Spleen (tissue), 11 donors: ENCODE data around the gene ZDHHC11B. TPM values are rescaled to one million over a fixed set of nuclear protein-coding genes. Genes with fewer than 3 reads are reported as not detected.
"Not testable (repeated sequence)": the region's sequence is repeated elsewhere in the genome, so short reads cannot be mapped to it uniquely, and the experiment has no call there.

Source experiments
- DNase-seq: peaks from one replicate; pipeline ENCODE4 v3.0.0-alpha.2; 2020
- H3K27ac ChIP-seq, 8 donors: fragments of 200-600 bp; sonication (generic) in 7 of 8; 1 replicate in 4 of 8; 2 replicates in 4 of 8; pipeline versions ENCODE4 v1.5.0 to v1.8.0; 2016 to 2021; ENCODE audit warnings: inconsistent platforms in 4 of 8, mild to moderate bottlenecking in 4 of 8, moderate library complexity in 1 of 8
- H3K27me3 ChIP-seq, 7 donors: fragments of 200-600 bp; sonication (generic) in 6 of 7; replicated peaks in 1 of 7; 1 replicate in 4 of 7; 2 replicates in 3 of 7; pipeline versions ENCODE4 v1.5.0 to v1.8.0; 2016 to 2021; ENCODE audit warnings: inconsistent platforms in 3 of 7, mild to moderate bottlenecking in 1 of 7
- H3K36me3 ChIP-seq, 6 donors: fragments of 200-600 bp; sonication (generic) in 5 of 6; 1 replicate in 4 of 6; 2 replicates in 2 of 6; pipeline versions ENCODE4 v1.5.0 to v1.8.0; 2016 to 2021; ENCODE audit warnings: inconsistent platforms in 2 of 6
- H3K4me1 ChIP-seq, 6 donors: fragments of 200-600 bp; sonication (generic) in 5 of 6; 1 replicate in 3 of 6; 2 replicates in 3 of 6; pipeline versions ENCODE4 v1.5.0 to v1.8.0; 2016 to 2021; ENCODE audit warnings: inconsistent platforms in 3 of 6
- H3K4me3 ChIP-seq, 8 donors: fragments of 200-600 bp; sonication (generic) in 7 of 8; 1 replicate in 4 of 8; 2 replicates in 4 of 8; pipeline versions ENCODE4 v1.5.0 to v1.8.0; 2016 to 2021; ENCODE audit warnings: inconsistent platforms in 4 of 8, mild to moderate bottlenecking in 4 of 8, moderate library complexity in 2 of 8
- H3K9me3 ChIP-seq, 8 donors: fragments of 200-600 bp; sonication (generic) in 7 of 8; 1 replicate in 4 of 8; 2 replicates in 4 of 8; pipeline versions ENCODE4 v1.5.0 to v1.8.0; 2016 to 2021; ENCODE audit warnings: inconsistent platforms in 4 of 8
- POLR2A ChIP-seq, 3 donors: fragments of 450-650 bp; IDR thresholded peaks; one replicate each; pipeline ENCODE4 v1.5.1; 2017; ENCODE audit warnings: antibody characterized with exemption in 3 of 3, mild to moderate bottlenecking in 1 of 3
- POLR2AphosphoS5 ChIP-seq, 3 donors: sonication (generic); formaldehyde crosslinking; IDR thresholded peaks; one replicate each; pipeline ENCODE4 v1.5.1; 2017; ENCODE audit warnings: antibody characterized with exemption in 3 of 3
- WGBS, 5 donors: extraction: QIAGEN DNeasy Blood & Tissue Kit in 3 of 5; methylation state at CpG; one replicate each; pipeline versions ENCODE4 v1.1.5 to v1.1.7; 2013 to 2018; 5-methylcytosine and 5-hydroxymethylcytosine counted together
- intact Hi-C: fragments of 100-400 bp; cut with DNase I; formaldehyde crosslinking; loops from one replicate; pipeline ENCODE4 v1.15.0; 2023; ENCODE audit warnings: low total_unique reads
- polyA plus RNA-seq, 3 donors: library from polyadenylated mRNA; stranded (reverse); fragments of 200-250 nt; gene quantifications; one replicate each; pipeline ENCODE4 v1.2.1, GENCODE V29; 2013
- total RNA-seq, 7 donors: library from RNA; depleted of rRNA in 3 of 7; stranded (reverse); fragments of >200 nt in 3 of 7; fragmentation: NEBNext Ultra II Directional in 4 of 7; extraction: Animal tissue kit (Norgen Biotek cat#: 25700) in 4 of 7; gene quantifications; one replicate each; pipeline versions ENCODE4 v1.1.0 to v1.2.1, GENCODE V29; 2016 to 2021
- TF ChIP-seq, protein P1 (sequence below), 11 experiments: fragments of 200-600 bp in 7 of 11; fragments of 450-650 bp in 4 of 11; sonication (generic) in 4 of 11; IDR thresholded peaks in 8 of 11; conservative IDR thresholded peaks in 3 of 11; 1 replicate in 7 of 11; 2 replicates in 4 of 11; pipeline versions ENCODE4 v1.4.0 to v1.8.0; 2016 to 2021; ENCODE audit warnings: antibody characterized with exemption in 11 of 11, inconsistent platforms in 4 of 11, mild to moderate bottlenecking in 1 of 11
- donor health status: healthy with polysubstance abuse.
- donor health status: DM: no; HTN: no; CAD: no; lungs with moderate emphysema.
- donor health status: DM: no; HTN: no; CAD: no.
- donor health status: Bipolar disorder and iron deficiency.
- donor health status: healthy.
- donor health status: DM: no; HTN: no; CAD: no.
- donor health status: DM: yes; HTN: yes; CAD: no.

The ZDHHC11B gene
- total and polyA plus RNA-seq, 10 donors, result 0.97 to 74.3 (median 4.7) TPM

DNA sequence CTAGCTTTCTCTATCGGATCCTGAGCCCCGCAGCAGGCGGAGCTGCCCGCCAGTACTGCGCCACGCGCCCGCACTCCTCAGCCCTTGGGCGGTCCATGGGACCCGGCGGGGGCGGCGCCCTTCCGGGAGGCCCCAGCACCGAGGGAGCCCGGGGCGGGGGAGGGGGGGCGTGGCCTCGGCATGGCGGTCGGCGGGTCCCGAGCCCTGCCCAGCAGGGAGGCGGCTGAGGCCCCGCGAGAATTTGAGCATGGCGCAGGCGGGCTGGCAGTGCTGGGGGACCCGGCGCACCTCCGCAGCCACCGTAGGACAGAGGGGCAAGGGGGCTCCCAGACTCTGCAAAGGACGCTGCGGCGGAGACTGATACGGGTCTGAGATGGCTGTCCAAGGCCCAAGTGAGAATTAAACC is 6.8 kb downstream of the ZDHHC11B start:
- H3K9me3 ChIP-seq, result no peaks in the 10 kb centered on the region
- TF ChIP-seq, protein P1, sequence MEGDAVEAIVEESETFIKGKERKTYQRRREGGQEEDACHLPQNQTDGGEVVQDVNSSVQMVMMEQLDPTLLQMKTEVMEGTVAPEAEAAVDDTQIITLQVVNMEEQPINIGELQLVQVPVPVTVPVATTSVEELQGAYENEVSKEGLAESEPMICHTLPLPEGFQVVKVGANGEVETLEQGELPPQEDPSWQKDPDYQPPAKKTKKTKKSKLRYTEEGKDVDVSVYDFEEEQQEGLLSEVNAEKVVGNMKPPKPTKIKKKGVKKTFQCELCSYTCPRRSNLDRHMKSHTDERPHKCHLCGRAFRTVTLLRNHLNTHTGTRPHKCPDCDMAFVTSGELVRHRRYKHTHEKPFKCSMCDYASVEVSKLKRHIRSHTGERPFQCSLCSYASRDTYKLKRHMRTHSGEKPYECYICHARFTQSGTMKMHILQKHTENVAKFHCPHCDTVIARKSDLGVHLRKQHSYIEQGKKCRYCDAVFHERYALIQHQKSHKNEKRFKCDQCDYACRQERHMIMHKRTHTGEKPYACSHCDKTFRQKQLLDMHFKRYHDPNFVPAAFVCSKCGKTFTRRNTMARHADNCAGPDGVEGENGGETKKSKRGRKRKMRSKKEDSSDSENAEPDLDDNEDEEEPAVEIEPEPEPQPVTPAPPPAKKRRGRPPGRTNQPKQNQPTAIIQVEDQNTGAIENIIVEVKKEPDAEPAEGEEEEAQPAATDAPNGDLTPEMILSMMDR (IDR thresholded peaks at IDR 0.05 in 8 of 11, conservative IDR thresholded peaks at IDR 0.05 in 3 of 11), result no peak
- TF ChIP-seq POLR2A (IDR thresholded peaks at IDR 0.05) (no peak), POLR2AphosphoS5 (IDR thresholded peaks at IDR 0.05) (no peak)
- peak; percentile 66 for DNase-seq
- no peaks in the 10 kb centered on the region for H3K36me3 ChIP-seq
- no peak overlapping the region for H3K4me3 ChIP-seq
- intact Hi-C loops, result no loop called here
- WGBS, 5 donors, result 85 to 97% (median 90%) methylated on average over 14 to 36 of the region's 36 CpGs
- peaks cover 0 to 3% (median 0%) of the 10 kb centered on the region in 7 donors for H3K27me3 ChIP-seq
- H3K4me1 ChIP-seq, result no peaks in the 10 kb centered on the region
- no peak overlapping the region for H3K27ac ChIP-seq

DNA sequence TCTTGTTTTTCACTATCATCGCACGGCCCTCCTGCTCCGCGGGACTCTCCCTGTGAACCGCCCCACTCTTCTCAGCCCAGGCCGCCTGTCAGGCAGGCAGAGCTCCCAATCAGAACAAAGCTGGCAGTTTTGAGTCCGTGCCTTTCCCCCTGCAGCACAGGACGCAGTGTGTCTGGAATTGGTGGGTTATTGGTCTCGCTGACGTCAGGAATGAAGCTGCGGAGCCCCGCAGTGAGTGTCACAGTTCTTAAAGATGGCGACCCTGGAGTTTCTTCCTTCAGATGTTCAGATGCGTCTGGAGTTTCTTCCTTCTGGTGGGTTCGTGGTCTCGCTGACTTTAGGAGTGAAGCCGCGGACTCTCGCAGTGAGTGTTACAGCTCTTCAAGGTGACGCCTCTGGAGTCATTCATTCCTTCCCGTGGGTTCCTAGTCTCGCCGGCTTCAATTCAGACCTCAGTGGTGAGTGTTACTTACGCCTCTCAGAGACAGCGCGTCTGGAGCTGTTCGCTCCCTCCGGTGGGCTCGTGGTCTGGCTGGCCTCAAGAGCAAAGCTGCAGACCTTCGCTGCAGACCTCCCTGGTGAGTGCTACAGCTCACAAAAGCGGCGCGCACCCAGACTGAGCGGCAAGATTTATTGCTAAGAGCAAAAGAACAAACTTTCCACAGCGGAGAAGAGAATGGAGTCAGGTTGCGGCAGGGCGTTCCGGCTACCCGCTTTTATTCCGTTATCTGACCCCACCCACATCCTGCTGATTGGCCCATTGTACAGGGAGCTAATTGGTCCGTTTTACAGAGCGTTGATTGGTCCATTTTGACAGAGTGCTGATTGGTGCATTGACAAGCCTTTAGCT is 7.4 kb downstream of the ZDHHC11B start:
- whole genome bisulfite sequencing, 5 donors, result 85 to 92% (median 88%) methylated on average over 42 of the region's 42 CpGs
- Histone ChIP-seq H3K27me3 (peaks cover 0 to 3% (median 0%) of the 10 kb centered on the region in 7 donors), H3K27ac (no peak overlapping the region), H3K9me3 (no peaks in the 10 kb centered on the region), H3K4me1 (no peaks in the 10 kb centered on the region), H3K4me3 (no peak overlapping the region), H3K36me3 (no peaks in the 10 kb centered on the region)
- intact Hi-C loops, result no loop called here
- peak; percentile 51 for DNase-seq
- TF ChIP-seq POLR2A (IDR thresholded peaks at IDR 0.05), result no peak
- no peak for TF ChIP-seq POLR2AphosphoS5 (IDR thresholded peaks at IDR 0.05)
- TF ChIP-seq, protein P1 (IDR thresholded peaks at IDR 0.05 in 8 of 11, conservative IDR thresholded peaks at IDR 0.05 in 3 of 11), result no peak

DNA sequence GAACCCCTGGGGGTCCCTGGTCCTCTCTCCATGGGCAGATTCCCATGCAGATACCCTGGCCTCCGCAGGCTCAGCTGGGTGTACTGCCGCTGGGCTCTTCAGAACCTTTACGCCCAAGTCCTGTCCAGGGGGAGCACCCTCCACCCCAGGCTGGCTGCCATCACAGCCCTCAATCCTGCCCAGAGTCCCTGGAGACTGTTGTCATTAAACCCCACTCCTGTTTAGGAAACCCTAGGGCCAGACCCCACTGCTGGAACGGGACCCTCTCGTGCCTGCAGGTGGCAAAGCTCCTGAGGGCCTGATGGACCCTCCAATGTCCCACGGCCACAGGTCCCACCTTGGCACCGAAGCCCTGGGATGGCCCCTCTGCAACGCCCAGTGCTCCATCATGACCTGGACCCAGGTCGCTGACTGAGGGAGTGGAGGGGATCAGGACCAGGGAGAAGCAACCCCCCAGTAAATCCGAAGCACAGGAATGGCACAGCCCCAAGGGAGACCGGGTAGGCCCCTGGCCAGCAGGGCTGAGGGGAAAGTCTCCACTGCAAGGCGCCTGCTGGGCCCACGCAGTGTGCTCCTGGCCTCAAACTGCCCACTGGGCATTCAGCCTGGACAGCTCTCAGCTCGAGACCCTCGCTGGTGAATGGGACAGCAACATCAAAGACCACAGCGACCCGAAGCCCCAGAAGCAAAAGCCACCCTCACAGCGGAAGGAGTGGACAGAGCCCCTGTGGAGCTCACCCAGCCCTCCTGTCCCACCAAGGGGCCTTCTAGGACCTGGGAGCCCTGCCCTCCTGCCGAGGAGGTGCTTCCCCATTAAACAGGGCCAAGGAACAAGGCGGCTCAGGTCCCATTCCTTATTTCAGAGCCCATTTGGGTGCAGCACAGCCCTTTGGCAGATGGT is 8.3 kb downstream of the ZDHHC11B start:
- intact Hi-C loops, result no loop called here
- Histone ChIP-seq H3K27ac (no peak overlapping the region), H3K4me3 (no peak overlapping the region), H3K4me1 (no peaks in the 10 kb centered on the region), H3K27me3 (peaks cover 0 to 3% (median 0%) of the 10 kb centered on the region in 7 donors), H3K9me3 (no peaks in the 10 kb centered on the region), H3K36me3 (no peaks in the 10 kb centered on the region)
- peak; percentile 57 for DNase-seq
- TF ChIP-seq, protein P1 (IDR thresholded peaks at IDR 0.05 in 8 of 11, conservative IDR thresholded peaks at IDR 0.05 in 3 of 11), result no peak
- TF ChIP-seq POLR2AphosphoS5 (IDR thresholded peaks at IDR 0.05), result no peak
- no peak for TF ChIP-seq POLR2A (IDR thresholded peaks at IDR 0.05)
- 84 to 92% (median 88%) methylated on average over 17 to 20 of the region's 20 CpGs for WGBS, 5 donors

DNA sequence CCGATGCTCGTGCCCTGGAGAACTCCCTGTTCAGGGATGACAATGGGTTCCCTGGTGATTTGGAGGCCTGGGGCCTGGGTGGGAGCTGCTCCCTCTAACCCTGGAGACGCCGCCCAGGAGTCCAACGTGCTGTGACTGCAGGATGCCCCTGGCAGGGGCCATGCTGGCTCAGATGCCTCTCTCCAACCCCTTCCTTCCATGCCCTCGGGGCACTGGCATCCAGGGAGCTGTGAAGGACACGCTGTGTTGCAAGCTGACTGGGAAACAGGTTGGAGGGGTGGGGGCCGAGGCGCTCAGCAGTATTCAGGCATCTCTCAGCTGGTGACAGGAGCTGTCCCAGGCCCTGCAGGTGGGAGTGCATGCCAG is 9.0 kb downstream of the ZDHHC11B start:
- H3K27ac ChIP-seq, intact Hi-C loops, H3K27me3 ChIP-seq, H3K4me3 ChIP-seq, H3K4me1 ChIP-seq, H3K36me3 ChIP-seq, H3K9me3 ChIP-seq: not testable (repeated sequence)
- peak; percentile 71 for DNase-seq
- 73 to 88% (median 84%) methylated on average over 5 to 9 of the region's 9 CpGs; no CpG with 5 or more reads in 1 of the 5 donors for WGBS, 5 donors

DNA sequence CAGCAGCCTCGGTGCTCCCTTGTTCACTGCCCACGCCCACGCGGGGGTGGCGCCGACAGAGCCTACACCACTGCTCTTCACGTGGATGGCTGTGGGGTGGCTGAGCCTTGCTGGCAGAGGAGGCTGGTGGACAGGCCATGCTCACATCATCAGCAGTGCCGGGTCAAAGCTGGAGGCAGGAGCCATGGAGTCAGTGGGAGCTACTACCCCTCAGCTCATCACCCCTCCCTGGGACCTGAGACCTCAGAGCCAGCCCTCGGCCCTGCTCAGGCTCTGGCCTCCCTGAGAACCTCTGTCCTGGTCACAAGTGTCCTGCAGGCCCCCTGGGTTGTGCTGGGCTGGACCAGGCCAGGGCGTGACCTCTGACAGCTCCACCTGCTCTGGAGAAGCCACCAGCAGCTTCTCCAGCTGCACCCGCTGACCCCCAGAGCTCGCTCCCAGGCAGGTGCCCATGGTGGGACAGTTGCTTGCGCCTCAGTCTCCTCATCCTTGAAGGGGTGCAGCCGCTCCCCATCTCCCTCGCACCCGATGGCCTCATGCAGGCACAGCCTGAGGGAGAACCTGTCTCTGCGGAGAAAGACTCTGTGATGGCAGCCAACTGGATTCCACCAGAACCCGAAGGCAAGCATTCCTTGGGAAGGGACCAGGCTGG is 9.5 kb downstream of the ZDHHC11B start:
- H3K4me3 ChIP-seq, H3K4me1 ChIP-seq, H3K27me3 ChIP-seq, H3K27ac ChIP-seq, intact Hi-C loops, H3K9me3 ChIP-seq, H3K36me3 ChIP-seq: not testable (repeated sequence)
- peak; percentile 68 for DNase-seq
- 76 to 97% (median 89%) methylated on average over 5 to 18 of the region's 18 CpGs for WGBS, 5 donors

DNA sequence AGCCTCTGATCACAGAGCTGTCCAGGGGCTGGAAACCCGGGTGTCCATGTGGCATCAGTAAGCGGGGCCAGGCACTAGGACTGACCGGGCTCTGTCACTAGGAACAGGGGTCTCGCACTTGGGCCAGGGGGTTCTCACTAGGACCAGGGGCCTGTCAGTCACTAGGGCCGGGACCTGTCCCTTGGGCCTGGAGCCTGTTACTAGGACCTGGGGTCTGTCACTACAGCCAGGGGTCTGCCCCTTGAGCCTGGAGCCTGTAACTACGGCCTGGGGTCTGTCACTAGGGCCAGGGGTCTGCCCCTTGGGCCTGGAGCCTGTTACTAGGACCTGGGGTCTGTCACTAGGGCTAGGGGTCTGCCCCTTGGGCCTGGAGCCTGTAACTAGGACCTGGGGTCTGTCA is 10.2 kb downstream of the ZDHHC11B start:
- H3K36me3 ChIP-seq, intact Hi-C loops, H3K4me1 ChIP-seq, H3K9me3 ChIP-seq, H3K27ac ChIP-seq, H3K27me3 ChIP-seq, H3K4me3 ChIP-seq, DNase-seq: not testable (repeated sequence)
- WGBS, 5 donors, result 60 to 90% (median 83%) methylated on average over 2 to 6 of the region's 6 CpGs
